KBM-7 (cell line): ENCODE data around the gene ACVR1C.
"Not testable (repeated sequence)": the region's sequence is repeated elsewhere in the genome, so short reads cannot be mapped to it uniquely, and the experiment has no call there.

Experiments used
- DNase-seq: peaks from one replicate; pipeline ENCODE4 v3.0.0-alpha.2; 2015
- in situ Hi-C: fragments of 300-500 bp; cut with MboI; formaldehyde crosslinking; loops from 2 replicates; pipeline ENCODE4 v1.14.3; 2020; ENCODE audit warnings: low sequenced_read_pairs, low pct_unique_long_range_greater_than_20kb, mixed read lengths

ACVR1C gene

DNA sequence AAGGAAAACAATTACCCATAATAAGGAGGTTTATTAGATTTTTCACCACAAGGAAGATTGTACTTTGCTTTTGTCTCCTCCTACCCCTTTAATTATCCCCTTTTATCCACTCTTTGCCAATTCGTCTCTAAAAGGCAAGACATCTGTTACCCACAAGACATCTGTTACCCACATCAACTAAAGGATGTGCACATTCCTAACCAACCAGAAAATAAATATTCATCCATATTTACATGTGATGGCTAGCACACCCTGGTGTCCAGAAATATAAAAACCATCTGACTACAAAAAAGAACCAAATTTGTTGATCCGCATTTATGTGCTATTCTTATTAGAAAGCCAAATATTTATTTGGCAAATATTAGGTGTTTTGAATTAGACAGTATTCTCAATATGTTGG is 35.7 kb downstream of the ACVR1C start:
- peak; percentile 4 for DNase-seq
- in situ Hi-C loops, result no loop called here

DNA sequence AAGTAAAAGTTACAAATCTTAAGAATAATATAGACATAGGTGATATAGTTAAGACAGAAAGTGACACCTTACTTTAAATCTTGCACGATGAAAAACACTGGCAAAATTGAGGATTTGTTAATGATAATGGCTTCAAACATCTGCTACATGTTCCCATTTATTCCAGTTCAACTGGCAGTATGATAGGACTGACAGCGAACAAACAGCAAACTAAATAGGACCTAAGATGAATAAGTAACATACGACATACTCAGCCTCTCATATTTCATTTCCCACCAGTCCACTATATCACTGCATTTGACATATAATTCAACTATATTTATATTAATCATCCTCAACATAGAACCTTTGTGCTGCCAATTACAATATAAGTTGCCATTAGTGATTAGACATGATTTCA is 36.3 kb downstream of the ACVR1C start:
- no peak for DNase-seq
- in situ Hi-C loops, result no loop called here

DNA sequence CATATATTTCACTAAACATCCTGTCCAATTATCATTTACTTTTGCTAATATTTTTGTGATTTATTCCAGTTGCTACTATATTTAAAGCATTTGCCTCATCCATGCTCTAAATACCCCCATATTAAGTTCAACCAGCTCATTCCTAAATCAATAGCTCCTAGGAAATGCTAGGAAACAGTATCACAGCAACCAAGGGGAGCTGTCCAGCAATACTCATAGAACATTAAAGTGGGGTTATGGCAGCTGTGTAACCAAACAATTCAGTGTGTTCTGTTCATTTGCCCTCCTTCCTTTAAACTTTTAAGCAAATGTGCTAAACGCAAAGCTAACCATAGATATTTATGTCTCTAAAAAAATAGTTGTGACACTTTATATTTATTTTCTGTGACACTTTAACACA is 41.1 kb downstream of the ACVR1C start:
- in situ Hi-C loops, result no loop called here
- no peak for DNase-seq

DNA sequence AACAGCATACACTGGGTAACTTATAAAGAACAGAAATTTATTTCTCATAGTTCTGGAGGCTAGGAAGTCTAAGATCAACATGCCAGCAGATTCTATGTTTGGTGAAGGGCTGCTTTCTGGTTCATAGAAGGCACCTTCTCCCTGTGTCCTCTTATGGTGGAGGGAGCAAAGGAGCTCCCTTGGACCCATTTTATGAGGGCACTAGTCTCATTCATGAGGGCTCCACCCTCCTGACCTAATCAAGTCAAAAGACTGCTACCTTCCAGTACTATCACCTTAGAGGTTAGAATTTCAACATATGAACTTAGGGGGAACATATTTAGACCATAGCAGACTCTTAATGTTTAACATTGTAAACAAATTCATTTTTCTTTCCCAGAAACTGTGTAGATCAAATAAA is 54.5 kb downstream of the ACVR1C start:
- DNase-seq, result no peak
- in situ Hi-C loops, result no loop called here

DNA sequence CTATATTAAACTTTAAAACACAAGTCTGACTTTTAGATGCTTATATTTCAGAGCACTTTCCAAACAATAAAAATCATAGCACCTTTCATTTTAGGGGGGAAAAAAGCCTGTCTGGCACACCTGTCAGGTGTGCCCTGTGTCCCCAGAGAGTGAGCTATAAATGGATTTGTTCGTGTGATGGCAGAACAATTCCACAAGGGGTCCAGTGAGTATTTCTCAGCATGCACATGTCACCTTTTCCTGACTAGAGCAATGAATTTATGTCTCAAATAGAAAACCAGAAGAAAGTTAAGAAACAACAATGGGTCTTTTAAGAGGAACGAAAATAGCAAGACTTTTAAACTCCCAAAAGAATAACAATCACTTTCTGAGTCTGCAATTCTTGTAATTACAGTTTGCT is 55.9 kb downstream of the ACVR1C start:
- in situ Hi-C loops, result no loop called here
- DNase-seq, result peak; percentile 19

DNA sequence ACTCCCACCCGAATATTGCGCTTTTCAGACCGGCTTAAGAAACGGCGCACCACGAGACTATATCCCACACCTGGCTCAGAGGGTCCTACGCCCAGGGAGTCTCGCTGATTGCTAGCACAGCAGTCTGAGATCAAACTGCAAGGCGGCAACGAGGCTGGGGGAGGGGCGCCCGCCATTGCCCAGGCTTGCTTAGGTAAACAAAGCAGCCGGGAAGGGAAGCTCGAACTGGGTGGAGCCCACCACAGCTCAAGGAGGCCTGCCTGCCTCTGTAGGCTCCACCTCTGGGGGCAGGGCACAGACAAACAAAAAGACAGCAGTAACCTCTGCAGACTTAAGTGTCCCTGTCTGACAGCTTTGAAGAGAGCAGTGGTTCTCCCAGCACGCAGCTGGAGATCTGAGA is 62.0 kb downstream of the ACVR1C start:
- DNase-seq, in situ Hi-C loops: not testable (repeated sequence)

DNA sequence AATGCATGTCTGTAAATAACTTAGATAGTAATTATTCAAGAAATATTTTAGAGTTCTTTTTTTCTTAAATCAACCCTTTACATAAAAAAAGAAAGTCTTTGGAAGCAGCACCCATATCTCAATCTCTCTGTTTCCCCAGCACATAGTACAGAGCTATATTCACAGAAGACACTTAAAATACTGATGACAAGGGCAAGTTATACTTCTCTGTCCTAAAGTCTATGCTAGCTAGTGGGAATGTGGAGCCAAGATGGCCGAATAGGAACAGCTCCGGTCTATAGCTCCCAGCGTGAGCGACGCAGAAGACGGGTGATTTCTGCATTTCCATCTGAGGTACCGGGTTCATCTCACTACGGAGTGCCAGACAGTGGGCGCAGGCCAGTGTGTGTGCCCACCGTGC is 62.6 kb downstream of the ACVR1C start:
- in situ Hi-C loops, DNase-seq: not testable (repeated sequence)

DNA sequence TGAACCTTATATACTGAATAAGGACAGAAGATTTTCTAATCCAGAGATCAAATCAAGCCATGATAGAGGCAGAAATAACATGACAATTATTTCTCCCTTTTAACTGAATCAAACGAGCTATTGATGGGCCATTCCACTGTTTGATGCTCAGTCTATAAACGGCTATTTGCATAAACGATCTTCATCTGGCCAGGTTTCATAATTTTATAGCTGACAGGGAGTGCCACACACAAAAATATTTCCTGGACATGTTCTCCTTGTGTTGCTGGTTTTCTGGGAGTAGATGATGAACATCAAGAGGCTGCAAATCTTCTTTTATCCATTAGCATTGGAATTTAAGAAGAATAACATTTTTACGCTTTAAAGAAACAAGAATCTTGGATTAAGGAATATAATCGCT is 63.1 kb downstream of the ACVR1C start:
- DNase-seq, result no peak
- in situ Hi-C loops, result no loop called here

DNA sequence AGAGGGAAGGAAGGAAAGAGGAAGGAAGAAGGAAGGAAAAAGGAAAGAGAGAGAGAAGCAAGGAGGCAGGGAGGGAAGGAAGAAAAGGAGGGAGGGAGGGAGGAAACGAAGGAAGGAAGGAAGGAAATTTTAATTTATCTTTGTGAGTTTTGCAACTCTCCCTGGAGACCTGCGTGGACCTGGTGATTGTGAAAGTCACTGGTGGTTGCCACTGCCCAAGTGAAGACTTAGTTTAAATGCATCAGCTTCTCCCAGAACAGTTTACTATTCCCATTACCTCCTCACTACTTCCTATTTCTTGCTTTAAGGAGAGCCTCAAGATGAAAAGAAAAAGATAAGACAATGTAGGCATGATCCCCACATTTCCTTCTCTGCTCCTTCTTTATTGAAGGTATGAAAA is 68.8 kb downstream of the ACVR1C start:
- no peak for DNase-seq
- in situ Hi-C loops, result no loop called here

DNA sequence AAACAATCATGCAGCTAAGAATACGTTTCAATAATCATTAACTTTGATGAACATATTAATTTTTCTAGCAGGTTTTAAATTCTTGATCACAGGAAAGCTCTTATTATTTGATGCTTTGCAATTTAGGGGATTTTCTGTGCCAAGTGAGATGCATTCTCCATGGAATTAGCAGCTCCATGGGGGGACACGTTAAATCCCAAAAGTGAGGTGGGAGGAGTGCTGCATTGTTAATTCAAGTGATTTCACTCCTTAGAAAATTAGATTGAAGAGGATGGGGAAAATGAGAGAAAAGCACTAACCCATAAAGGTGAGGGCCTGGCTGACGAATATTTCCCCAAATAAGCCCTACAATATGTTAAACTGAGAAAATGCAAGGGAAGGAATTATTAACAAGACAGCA is 69.2 kb downstream of the ACVR1C start:
- in situ Hi-C loops, result no loop called here
- DNase-seq, result no peak

DNA sequence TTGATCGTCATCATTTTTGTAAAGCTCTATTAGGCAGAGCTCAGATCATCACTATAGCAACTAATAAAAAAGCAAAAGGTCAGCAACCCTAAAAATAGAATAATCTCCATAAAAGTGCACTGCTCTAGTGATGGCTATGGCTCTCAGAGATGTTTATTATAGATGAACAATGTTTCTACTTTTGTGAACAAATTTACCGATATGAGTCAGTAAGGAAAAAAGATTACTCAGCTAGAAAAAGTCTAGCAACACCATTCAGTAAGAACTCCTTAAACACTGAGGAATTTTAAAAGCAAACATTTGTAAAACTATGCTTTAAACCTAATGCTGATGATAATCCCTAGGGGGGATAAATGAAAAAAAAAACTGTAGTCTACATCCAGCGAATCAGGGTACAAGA is 69.6 kb downstream of the ACVR1C start:
- no peak for DNase-seq
- in situ Hi-C loops, result no loop called here

DNA sequence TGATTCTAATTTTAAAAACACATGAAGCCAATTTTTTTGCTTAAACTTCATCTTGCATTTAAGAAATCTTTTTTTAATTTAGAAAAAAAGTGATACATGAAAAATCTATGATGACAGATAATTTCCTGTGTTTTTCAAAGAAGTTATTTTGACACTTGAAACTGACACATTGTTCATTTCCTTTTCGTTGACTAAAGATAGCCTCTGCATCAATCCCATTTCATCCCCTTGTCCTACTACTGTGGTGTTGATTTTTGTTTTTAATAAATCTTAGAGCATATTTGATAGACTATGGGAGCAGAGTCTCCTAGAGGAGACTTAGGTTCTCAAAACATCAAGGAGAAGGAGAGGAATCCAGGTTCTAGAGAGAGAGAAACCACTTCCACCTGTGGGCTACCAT is 70.9 kb downstream of the ACVR1C start:
- no peak for DNase-seq
- in situ Hi-C loops, result no loop called here

DNA sequence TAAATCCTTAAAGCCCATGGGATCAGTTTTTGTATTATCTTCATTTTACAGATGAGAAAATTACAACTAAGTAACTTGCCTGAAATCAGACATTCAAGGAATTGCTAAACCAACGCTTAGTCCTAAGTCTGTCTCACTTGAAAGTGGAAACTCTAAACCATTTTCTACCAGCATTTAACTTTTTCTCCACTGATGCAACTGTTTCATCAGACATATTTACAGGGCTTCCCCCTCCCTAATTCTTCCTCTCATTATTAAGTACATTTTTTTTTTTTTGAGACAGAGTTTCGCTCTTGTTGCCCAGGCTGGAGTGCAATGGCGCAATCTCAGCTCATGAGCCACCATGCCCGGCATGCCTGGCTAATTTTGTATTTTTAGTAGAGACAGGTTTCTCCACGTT is 88.6 kb downstream of the ACVR1C start:
- no peak for DNase-seq
- in situ Hi-C loops, result no loop called here

DNA sequence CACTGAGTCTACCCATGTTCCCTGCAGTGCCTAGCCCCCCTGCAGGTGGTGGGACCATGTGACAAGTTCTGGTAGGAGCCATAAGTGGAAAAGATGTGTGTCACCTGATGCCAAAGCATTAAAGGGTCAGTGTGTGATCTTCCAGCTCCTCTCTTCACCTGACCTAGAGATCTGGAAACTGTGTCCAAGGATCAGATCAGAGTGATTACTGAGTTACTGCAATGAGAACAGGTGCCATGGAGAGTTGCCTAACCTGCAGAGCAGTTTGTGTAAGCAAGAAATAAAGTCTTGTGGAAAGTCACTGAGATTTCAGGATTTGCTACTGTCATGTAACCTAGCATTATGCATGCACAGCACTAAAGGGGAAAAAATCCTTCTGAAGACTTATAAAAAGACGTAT is 90.6 kb downstream of the ACVR1C start:
- in situ Hi-C loops, result no loop called here
- DNase-seq, result no peak

DNA sequence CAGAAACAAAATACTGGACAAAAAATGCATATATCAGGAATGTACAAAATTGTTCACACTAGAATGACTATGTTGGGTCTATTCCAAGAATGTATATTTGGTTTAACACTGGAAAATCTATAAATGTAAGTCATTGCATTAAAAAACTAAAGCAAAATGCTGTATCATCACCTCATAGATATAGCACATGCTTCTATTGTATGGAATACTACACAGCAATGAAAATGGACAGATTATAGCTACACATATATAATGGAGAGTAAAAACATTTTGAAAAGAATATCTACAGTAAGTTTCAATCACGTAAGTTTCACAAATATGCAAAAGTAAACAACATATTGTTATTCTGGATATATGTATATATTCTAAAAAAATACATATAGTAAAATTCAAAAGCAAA is 91.8 kb downstream of the ACVR1C start:
- DNase-seq, result no peak
- in situ Hi-C loops, result no loop called here

DNA sequence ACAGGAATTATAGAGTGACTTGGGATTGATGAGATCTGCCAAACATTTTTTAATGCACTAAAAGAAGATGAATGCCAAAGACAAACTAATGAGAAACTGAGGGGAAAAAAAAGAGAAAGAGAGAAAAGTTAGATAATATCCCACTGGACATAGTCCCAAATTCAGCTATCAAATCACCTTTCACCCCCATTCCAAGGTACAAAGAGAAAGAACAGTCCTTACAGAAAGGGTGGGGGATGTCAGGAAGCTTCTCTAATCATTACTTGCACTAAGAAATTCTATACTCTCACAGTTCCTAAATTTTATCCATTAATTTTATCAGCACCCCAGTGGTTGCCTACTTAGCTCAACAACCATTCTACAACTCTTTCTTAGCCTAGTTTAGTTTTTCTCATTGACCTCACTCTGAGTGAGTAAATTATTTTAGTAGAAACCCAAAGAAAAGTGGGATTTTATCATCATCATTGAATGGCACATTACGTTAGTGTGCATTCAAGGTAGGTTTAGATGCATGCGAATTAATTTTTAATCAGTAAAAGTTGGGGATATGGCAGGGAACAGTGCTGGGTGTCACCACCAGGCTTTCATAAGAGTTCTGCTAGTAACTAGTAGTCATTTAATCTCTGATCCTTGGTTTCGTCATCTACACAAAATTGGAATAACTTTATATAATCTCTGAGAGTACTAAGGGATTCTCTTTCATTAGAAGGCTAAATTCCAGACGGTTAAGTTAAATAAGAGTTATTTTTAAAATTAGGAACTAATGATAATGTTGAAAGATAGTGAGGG is 99.5 kb downstream of the ACVR1C start:
- DNase-seq, result no peak
- in situ Hi-C loops, result no loop called here

DNA sequence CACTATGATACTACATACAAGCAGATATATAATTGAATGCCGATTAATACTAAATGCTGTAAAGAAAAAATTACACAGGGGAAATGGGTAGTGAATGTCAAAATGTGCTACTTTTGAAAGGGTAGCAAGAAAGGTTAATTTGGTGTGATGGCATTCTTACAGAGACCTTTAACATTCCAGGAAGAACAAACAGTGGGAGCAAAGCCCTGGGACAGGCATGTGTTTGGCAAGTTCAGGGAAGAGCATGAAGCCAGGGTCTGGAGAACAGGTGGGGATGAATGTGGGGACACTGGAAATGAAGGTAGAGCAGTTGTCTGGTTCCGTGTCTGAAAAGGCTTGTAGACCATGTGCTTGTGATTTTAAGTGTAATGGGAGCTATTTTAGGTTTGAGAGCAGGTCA is 102.6 kb downstream of the ACVR1C start:
- DNase-seq, result no peak
- in situ Hi-C loops, result no loop called here

DNA sequence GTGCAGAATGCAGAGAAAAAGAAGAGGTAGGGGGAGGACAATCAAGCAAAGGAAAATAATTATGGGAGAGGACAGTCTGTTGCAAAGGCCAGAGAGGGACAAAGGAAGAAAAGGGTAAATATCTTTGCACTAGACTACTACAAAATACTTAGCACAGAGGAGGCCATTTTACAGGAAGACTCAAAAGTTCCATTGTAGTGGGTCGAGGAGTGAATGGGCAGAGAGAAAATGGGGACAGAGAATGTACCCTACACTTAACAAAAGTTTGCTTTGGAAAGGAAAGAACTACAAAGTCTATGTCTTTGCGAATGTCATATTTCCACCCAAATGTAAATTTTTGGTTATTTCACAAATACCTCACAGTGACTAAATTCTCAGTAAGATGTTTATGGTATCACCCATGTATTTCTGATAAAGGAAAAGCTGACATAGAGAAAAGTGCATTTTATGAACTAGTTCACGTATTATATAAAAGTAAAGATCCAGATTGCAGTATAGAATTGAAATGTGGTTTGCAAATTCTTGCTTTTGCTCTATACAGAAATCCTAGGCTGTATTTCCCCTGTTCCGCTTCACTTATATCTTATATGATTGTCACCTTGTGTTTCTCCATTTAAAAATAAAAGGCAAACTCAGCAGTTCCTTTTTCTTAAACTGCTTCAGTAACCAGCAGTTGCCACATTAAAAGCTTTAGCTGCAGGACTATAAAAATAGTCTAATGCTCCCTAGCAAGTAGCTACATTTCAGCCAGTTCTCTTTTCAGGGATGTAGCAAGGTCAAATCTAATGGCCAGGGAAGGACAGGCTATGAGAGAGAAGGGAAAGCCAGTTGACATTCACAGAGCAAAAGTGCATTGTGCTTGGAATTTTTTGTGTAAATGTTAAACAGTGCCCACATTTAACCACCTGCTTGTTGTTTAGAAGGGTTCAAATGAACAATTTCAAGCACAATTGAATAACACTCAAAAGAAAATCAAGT is 105.1 kb downstream of the ACVR1C start:
- no peak for DNase-seq
- in situ Hi-C loops, result no loop called here

DNA sequence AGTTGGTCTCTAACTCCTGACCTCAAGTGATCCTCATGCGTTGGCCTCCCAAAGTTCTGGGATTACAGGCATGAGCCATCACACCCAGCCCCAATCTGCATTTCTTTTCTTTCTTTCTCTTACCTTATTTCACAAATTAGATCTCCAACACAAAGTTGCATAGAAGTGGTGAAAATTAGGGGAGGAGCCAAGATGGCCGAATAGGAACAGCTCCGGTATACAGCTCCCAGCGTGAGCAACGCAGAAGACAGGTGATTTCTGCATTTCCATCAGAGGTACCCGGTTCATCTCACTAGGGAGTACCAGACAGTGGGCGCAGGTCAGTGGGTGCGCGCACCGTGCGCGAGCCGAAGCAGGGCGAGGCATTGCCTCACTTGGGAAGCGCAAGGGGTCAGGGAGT is 113.7 kb downstream of the ACVR1C start:
- in situ Hi-C loops, DNase-seq: not testable (repeated sequence)

DNA sequence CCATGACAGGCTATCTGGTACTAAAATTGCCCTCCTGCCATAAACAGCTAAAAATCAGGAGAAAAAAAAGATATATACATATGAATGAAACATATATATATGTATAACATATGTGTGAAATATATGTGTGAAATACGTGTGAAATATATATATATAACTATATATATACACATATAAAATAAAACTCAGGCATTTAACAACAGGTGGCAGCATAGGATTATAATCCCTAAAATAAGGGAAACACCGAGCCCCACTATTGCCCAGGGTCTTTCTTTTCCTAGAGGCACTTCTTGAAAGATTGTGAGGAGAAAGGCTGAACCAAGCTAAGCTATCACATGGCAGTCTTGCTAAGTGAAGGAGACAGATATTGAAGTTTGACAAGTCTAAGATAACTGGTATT is 118.9 kb downstream of the ACVR1C start:
- in situ Hi-C loops, result no loop called here
- DNase-seq, result no peak
